Measurements from ENCODE around the gene SLC35E1.

The SLC35E1 gene

GRCh38 chr19:16572332-16573211, at the start of gene SLC35E1:
Gene SLC35E1 (minus strand): TSS chr19:16572415. CDS start chr19:16572364, 51 bp downstream.
- peak; percentile 89 for DNase-seq

DNA sequence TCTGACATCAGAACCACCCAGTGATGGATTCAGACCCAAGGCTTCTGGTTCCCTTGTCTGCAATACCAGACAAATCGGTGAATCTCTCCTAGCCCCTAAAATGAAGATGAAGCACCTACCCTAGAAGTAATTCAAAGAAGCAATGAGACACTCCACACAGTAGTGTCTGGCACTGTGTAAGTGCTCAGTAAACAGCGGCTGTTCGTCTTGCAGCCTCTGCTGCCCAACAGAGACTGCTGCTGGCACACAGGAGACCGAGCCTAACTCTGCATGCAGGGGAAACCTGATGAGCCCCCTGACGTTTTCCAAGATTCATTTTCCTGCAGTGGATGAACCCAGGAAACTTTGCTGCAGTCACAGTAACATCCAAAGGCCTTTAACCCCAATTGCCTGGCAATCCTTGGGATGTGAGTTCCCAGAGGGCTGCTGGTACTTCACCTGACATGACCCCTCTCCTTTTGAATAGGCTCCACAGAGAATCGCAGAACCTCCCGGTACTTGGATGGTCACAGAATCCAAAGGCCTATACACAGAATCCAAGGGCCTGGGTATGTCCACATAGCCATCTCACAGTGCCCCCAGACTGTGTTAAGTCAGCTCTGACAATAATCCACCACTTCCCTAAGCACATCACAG, 49.1 kb upstream of the SLC35E1 start:
- no peak for DNase-seq

DNA sequence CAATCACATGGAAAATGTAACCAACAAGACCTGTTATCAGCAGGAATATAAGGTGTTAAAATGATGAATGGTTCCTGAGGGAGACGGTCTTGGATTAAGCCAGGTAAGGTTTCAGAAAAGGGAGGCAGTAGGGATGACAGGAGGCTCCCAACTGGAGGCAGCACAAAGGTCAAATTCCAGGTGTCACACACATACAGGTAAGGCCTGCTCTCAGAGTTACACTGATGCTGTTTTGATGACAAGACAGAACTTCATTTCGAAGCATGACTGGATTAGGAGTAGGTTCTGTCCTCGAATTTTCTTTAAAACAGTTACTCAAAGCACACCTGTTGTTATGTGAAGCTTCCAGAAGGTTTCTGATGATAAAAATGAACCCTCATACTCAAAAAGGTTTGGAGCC, 48.4 kb upstream of the SLC35E1 start:
- DNase-seq = no peak

DNA sequence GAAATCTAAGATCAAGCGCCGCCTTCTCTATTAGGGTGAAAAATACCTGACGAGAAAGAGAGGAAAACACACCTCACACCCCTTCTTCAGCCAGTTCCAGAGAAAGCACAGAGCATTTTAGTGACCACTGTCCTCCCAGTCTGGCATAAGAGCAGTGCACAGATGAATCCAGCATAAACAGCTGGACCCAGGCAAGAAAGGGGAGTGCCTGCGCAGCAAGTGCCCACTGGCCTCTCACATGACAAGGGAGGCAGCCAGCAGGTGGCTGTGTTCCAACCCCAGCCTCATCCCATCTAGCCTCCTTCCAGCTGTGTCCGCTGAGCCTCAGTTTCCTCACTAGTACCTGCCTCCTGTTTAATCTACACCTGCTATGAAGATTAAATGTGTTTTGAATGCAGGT, 47.8 kb upstream of the SLC35E1 start:
- DNase-seq = no peak

GRCh38 chr19:16619457-16619856, 47.2 kb upstream of the SLC35E1 start:
- DNase-seq = no peak

DNA sequence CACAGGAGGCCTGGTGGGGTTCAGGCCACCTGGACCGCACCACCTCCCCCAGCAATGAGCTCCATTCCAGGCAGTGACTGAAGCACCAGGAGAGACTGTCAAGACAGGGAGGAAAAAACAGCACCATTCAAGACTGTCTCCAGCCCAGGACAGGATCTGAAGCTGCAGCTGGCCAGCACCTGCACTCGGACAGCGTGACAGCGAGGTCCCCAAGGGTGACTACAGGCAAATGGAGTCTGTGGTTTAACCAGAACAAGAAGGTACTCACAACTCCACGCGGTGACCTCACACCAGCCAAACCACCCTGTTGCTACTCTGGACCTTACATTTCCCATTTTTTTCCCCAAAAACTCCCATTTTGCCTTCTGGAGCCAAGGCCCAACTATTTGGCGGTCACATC, 46.0 kb upstream of the SLC35E1 start:
- DNase-seq = no peak

DNA sequence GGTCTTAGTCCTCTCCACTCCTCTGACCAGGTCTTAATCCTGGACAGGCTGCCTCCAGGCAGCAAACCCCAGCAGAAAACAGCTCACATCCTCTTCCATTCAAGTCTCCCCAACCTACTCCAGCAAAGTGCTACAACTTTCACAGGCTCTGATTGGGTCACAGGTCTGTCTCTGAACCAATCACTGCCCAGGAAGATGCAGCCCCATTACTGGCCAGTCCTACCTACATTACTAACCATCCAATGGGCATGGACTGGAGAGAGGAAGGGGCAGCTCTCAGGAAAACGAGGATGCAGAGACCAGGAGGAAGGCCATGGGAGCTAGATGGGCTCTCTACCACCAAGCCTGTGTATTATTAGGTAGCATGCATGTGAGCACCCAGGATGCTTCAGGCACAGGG, 43.6 kb upstream of the SLC35E1 start:
- DNase-seq = no peak

DNA sequence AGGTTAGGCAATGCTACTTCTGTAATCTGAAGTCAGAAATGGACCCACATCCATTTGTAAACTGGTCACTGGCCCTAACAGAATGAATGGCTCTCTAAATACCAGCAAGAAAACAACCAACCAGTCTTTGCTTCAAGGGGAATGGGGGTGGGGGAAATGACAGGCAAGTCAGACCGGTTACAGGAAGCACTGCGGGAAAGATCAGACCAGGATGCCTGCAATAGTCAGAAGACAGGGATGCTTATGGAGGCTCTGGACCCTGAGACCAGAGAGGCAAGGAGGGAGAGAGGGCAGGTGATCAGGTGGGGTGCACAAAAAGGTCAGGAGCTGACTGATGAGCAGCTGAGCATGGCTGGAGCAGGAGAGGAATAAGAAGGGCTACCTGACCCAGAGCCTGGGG, 42.7 kb upstream of the SLC35E1 start:
- no peak for DNase-seq

DNA sequence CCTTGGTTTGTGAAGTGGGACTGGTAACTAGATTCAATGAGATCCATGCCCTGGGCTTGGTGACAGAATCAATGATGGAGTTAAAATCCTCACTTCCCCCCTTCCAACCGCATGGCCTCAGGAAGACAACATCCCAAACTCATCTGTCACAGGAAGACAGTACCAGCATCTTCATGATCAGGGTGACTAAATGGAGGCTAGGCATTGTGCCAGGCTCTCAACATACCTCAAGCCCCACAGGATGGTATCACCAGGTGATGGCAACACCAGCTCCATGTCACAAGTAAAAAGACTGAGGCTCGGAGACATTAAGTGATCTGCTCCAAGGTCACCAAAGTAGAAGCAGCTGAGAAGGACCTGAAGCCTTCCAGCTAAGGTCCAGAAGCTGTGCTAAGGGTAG, 41.6 kb upstream of the SLC35E1 start:
- DNase-seq = no peak

- no peak for DNase-seq
Measured at GRCh38 chr19:16612636-16613035, 40.4 kb upstream of the SLC35E1 start.

DNA sequence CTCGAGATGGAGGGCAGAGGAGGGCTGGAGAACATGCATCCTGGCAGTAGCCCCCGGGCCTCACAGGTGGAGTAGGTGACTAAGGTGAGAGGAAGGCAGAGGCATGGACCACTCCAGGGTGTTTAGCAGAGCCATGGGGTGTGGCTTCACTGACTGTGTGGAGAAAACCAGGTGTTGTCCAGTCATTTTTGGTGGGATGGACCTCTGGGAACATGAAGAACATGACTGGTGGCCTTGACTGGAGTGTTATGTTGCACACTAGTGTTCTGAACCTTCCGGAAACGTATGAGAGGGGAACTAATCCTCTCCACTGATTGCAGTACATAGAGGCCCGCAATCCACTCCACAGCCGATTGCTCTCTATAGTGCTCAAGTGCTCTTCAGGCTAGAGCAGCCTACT, 38.9 kb upstream of the SLC35E1 start:
- no peak for DNase-seq

GRCh38 chr19:16609511-16610200, 37.4 kb upstream of the SLC35E1 start:
- DNase-seq = no peak

GRCh38 chr19:16608290-16608739, 36.1 kb upstream of the SLC35E1 start:
- no peak for DNase-seq

GRCh38 chr19:16607819-16608218, 35.6 kb upstream of the SLC35E1 start:
- DNase-seq = no peak

- DNase-seq = no peak
Measured at GRCh38 chr19:16605553-16605994, 33.4 kb upstream of the SLC35E1 start.

- DNase-seq = no peak
Measured at GRCh38 chr19:16605115-16605514, 32.9 kb upstream of the SLC35E1 start.

DNA sequence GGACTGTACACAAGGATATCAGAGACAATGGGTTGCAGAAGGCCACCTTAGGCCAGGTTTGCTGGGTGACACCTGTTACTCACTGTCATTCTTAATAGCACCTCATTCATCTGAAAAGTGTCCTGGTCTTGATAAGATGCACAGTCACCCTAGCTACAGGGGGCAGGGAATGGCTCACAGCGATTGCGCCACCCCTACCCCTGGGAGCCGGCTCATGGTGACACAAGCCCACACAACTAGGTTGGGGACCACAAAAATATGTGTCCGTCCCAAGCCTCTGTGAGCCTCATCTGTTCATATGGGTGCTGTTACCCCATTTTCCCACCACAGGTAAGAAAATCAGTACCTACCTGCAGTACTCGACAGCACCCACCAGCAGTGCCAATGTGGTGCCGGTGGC, 32.4 kb upstream of the SLC35E1 start:
- DNase-seq = no peak

DNA sequence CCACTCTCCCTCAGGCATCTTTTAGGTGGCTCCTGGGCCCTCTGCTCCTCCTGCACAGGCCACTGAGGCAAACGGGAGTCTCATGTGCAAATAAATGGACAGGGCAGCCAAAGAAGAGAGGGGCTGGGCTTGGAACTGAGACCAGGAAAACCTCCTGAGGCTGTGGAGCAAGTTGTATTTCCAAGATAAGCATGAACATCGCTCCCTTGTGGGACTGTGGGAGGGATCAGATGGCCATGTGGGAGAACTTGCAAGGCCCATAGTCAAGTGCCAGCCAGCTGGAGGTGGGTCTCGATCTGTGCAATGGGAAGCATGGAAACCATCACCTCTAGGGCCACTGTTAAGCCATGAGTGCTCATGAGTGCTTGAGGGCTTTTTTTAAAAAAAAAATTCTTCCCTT, 30.9 kb upstream of the SLC35E1 start:
- no peak for DNase-seq

- DNase-seq = no peak
Measured at GRCh38 chr19:16601378-16602052, 29.3 kb upstream of the SLC35E1 start.

DNA sequence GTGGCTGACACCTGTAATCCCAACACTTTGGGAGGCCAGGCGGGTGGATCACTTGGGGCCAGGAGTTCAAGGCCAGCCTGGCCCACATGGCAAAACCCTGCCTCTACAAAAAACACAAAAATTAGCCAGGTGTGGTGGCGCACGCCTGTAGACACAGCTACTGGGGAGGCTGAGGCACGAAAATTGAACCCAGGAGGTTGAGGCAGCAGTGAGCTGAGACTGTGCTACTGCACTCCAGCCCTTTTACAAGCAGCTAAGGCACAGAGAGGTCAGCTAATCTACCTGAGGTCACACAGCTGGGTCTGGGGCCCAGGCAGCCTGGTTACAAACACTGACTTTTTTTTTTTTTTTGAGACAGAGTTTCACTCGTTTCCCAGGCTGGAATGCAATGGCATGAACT, 28.6 kb upstream of the SLC35E1 start:
- no peak for DNase-seq

GRCh38 chr19:16599655-16600346, 27.6 kb upstream of the SLC35E1 start:
- DNase-seq = no peak

- no peak for DNase-seq
Measured at GRCh38 chr19:16598848-16599247, 26.6 kb upstream of the SLC35E1 start.

DNA sequence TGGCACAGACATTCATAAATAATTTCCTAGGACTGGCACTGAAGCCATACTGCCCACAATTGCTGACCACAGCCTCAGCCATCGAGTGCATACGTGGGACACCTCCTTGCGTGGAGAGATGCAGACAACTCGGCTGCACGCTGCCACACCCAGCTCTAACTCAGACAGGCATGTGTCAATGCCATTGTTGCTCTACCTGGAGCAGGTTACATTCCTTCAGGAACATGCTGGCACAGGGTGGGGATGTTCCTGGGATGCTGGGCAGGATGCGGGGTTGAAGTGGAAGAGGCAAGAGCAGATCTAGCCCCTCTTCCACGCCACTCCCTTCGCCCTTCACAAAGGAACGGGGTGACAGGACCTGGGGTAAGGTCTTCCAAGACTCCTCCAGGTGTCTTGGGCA, 24.2 kb upstream of the SLC35E1 start:
- DNase-seq = no peak
